Aorta (tissue), 5 donors: ENCODE measurements around the gene ERICH2. TPM values are rescaled to one million over a fixed set of nuclear protein-coding genes. Genes with fewer than 3 reads are reported as not detected.

Experiments used
- ATAC-seq: fragments of 200-7000 bp; cut with Tn5 transposase; one replicate; pipeline ENCODE4 v1.9.1; 2022; ENCODE audit warnings: moderate library complexity; ENCODE audit not compliant: low FRiP score
- DNase-seq, 2 donors: peaks; one replicate each; pipeline ENCODE4 v3.0.0-alpha.2; 2020
- H3K27ac ChIP-seq, 2 donors: one replicate each; pipeline ENCODE4 v1.5.1; 2013; ENCODE audit warnings: low read length in 2 of 2, mild to moderate bottlenecking in 2 of 2, moderate library complexity in 2 of 2, control low read depth in 1 of 2, inconsistent platforms in 1 of 2, low read depth in 1 of 2
- H3K27me3 ChIP-seq, 2 donors: one replicate each; pipeline ENCODE4 v1.6.1; 2013; ENCODE audit warnings: control low read depth in 1 of 2, low read length in 1 of 2, mild to moderate bottlenecking in 1 of 2, moderate library complexity in 1 of 2; ENCODE audit not compliant: insufficient read depth in 2 of 2, control insufficient read depth in 1 of 2
- H3K36me3 ChIP-seq, 2 donors: one replicate each; pipeline ENCODE4 v1.6.1; 2013; ENCODE audit warnings: control low read depth in 1 of 2, low read length in 1 of 2, mild to moderate bottlenecking in 1 of 2; ENCODE audit not compliant: insufficient read depth in 2 of 2, control insufficient read depth in 1 of 2
- H3K4me1 ChIP-seq, 2 donors: one replicate each; pipeline ENCODE4 v1.6.1; 2013; ENCODE audit warnings: low read length in 2 of 2, control low read depth in 1 of 2, mild to moderate bottlenecking in 1 of 2, moderate library complexity in 1 of 2; ENCODE audit not compliant: insufficient read depth in 2 of 2, control insufficient read depth in 1 of 2
- H3K4me3 ChIP-seq, 2 donors: one replicate each; pipeline ENCODE4 v1.5.1; 2013; ENCODE audit warnings: low read length in 2 of 2, control low read depth in 1 of 2, mild to moderate bottlenecking in 1 of 2
- H3K9me3 ChIP-seq: one replicate; pipeline ENCODE4 v1.6.1; 2013; ENCODE audit warnings: mild to moderate bottlenecking, low read length; ENCODE audit not compliant: control insufficient read depth
- WGBS, 2 donors: extraction: QIAGEN DNeasy Blood & Tissue Kit; methylation state at CpG; one replicate each; pipeline ENCODE4 v1.1.7; 2013; 5-methylcytosine and 5-hydroxymethylcytosine counted together
- intact Hi-C, 2 donors: fragments of 100-400 bp; cut with DNase I; formaldehyde crosslinking; loops; one replicate each; pipeline versions ENCODE4 v1.14.2 to v1.15.0; 2022
- polyA plus RNA-seq, 2 donors: library from polyadenylated mRNA; stranded (reverse); fragments of 200-250 nt; gene quantifications; one replicate each; pipeline ENCODE4 v1.2.3, GENCODE V29; 2013
- total RNA-seq, 2 donors: library from RNA; stranded (reverse); fragmentation: NEBNext Ultra II Directional; extraction: Animal tissue kit (Norgen Biotek cat#: 25700); gene quantifications; one replicate each; pipeline ENCODE4 v1.2.1, GENCODE V29; 2021
- donor health status: healthy with polysubstance abuse.
- donor health status: Bipolar disorder and iron deficiency.
- donor health status: DM: no; HTN: no; CAD: no.
- donor health status: DM: no; HTN: no; CAD: no.
- donor health status: DM: yes; HTN: yes; CAD: no.

Gene ERICH2
- total and polyA plus RNA-seq, 4 donors = 0.69 to 3.0 (median 1.3) TPM; not detected in 1

DNA sequence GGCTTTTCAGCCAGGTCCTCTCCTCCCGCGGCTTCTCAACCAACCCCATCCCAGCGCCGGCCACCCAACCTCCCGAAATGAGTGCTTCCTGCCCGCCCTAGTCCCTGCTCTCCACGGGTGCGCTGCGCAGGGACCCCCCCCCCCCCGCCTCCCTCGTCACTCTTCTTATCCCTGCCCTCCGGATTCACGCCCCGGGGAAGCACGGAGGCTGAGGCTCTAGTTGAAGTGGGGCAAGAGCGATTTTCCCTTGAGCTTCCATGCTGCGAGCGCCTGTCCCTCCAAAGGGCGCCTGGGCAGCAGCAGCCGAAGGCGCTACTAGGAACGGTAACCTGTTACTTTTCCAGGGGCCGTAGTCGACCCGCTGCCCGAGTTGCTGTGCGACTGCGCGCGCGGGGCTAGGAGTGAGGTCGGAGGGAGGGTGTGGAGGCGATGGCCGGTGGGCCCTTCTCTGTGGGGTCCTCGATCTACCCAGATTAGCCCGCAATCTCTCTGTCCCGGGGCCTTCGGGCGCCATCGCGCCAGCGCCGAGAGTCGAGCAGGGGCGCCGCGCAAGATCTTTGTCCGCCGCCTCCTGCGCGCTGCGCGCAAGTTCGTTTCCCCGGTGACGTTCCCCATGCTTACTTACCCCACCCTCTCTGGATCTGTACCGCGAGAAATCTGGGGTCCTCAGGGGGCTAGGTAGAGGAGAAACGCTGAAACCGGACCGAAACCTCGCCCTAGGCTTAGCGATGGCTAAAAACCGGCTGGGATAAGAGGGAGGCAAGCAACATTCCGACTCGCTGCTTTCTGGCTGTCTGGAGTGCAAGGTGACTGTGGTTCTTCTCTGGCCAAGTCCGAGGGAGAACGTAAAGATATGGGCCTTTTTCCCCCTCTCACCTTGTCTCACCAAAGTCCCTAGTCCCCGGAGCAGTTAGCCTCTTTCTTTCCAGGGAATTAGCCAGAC is 47.2 kb downstream of the ERICH2 start:
- Histone ChIP-seq H3K27ac (peak overlapping the region in 1 of 2 donors; percentile 89), H3K27me3 (no peaks in the 10 kb centered on the region), H3K9me3 (no peaks in the 10 kb centered on the region), H3K4me1 (no peaks in the 10 kb centered on the region), H3K36me3 (no peaks in the 10 kb centered on the region), H3K4me3 (peak overlapping the region; percentile 47 to 82)
- DNase-seq = no peak
- ATAC-seq = peak; percentile 29
- WGBS, 2 donors = 0 to 1% methylated on average over 57 to 69 of the region's 69 CpGs
- intact Hi-C loops = loop anchor here in 1 of 2 donors (2.0 to 10.0 kb wide), 4 partner anchors 47 to 450 kb away; partner anchors contain the start of genes ERICH2 and SP5

DNA sequence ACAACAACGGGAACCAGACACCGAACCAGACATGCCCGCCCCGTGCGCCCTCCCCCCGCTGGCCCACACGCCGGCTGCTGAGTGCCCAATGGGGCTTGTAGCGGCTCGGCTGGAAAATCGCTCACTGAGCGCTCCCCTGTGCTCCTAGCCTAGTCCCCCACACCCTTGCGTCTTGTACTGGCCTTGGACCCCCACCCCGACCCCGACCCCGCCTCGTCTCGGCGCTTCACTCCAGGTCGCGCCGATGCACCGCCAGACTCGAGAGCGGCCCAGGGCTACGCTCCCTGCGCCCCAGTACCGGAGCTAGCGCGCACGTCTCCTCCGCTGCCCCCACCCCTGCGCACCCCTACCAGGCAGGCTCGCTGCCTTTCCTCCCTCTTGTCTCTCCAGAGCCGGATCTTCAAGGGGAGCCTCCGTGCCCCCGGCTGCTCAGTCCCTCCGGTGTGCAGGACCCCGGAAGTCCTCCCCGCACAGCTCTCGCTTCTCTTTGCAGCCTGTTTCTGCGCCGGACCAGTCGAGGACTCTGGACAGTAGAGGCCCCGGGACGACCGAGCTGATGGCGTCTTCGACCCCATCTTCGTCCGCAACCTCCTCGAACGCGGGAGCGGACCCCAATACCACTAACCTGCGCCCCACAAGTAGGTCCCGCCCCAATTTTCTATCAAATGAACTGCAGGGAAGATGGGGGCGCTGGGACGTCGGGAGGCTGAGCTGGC is 48.0 kb downstream of the ERICH2 start:
- WGBS, 2 donors = 2% methylated on average over 56 to 60 of the region's 60 CpGs
- Histone ChIP-seq H3K27ac (no peak overlapping the region), H3K36me3 (no peaks in the 10 kb centered on the region), H3K9me3 (no peaks in the 10 kb centered on the region), H3K4me3 (peak overlapping the region; percentile 47 to 82), H3K27me3 (no peaks in the 10 kb centered on the region), H3K4me1 (no peaks in the 10 kb centered on the region)
- ATAC-seq = no peak
- peak in 1 of 2 donors; percentile 82 for DNase-seq
- intact Hi-C loops = loop anchor here in 1 of 2 donors (5.0 to 10.0 kb wide), 3 partner anchors 101 to 451 kb away; partner anchors contain the start of gene SP5

DNA sequence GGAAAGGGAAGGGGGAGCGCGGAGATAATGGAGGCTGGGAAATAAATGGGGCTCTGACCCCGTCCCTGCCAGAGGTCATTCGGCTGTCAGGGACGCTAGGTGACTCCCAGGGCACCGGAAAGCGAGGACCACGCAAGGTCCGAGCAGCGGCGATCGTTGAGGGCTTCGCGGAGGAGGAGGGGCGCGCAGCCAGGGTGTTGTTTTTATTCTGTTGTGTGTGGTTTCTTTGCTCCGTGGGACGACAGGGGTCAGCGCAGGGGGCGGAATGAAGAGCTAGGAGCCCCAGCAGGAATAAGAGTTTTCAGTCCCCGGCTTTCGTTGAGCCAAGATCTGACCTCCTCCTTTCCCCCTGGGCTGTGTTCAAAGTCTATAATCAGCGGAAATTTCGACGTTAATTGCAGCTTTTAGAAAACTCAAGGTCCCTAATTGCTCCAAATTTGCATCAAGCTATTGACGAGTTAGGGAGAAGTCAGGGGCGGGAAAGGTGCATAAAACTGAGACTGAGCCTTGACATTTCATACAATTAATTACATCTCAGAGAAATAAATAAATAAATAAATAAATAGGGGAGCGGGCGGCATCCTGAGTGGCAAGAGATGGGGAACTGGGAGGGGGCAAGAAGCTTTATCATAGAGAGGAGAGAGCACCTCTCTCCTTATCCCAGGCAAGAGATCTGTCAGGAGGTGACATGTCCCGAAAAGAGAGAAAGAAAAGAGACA is 48.7 kb downstream of the ERICH2 start:
- no peaks in the 10 kb centered on the region for H3K9me3 ChIP-seq
- H3K4me1 ChIP-seq = no peaks in the 10 kb centered on the region
- intact Hi-C loops = loop anchor here in 1 of 2 donors (5.0 to 10.0 kb wide), 3 partner anchors 102 to 452 kb away; partner anchors contain the start of gene SP5
- H3K36me3 ChIP-seq = no peaks in the 10 kb centered on the region
- ATAC-seq (no peak), DNase-seq (no peak)
- H3K27ac ChIP-seq = no peak overlapping the region
- WGBS, 2 donors = 13 to 36% methylated on average over 30 of the region's 30 CpGs
- H3K4me3 ChIP-seq = no peak overlapping the region
- no peaks in the 10 kb centered on the region for H3K27me3 ChIP-seq

DNA sequence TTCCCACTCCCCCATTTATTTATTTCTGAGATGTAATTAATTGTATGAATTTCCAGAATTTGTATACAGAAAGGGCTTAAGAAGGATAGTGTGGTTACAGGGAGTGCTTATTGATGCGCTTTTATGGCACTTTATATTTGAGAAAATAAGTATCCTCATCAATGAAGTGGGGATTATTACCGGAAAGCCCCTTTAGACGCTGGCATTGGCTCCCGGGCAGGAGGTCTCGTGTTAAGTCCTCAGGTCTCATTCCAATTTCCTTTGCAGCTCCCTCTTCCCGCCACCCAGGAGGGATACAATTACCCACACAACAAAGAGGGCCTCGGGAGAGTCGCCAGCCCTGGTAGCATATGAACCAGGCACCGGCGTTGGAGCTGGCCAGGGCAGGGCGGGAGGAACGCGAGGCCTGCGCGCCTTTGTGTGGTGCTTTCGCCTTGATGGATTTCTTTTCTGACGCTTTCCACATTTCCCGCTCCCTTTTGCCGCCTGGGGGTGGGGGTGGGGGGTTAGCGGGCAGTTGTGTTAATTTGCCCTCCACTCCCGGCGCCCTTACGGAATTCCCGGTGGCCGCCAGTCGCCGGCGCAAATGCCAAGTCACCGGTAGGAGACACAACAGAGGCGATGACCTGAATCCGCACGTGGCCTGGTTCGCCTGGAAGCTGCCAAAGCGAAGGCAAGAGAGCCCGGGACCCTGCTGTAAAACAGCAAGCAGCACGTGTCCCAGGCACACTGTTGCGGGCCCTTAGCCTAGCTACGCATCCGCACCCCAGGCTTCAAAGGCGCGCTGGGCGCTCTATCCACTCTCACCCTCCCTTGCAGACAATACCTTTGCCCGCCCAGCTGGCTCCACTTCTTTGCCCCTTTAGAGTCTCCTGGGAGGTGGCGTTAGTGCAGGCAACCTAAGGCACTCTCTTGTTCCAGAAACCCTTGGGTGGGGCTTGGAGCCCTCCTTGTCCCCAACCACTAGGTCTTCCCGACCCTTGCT is 49.8 kb downstream of the ERICH2 start:
- no peak for DNase-seq
- no peak overlapping the region for H3K27ac ChIP-seq
- H3K4me3 ChIP-seq = no peak overlapping the region
- no peaks in the 10 kb centered on the region for H3K36me3 ChIP-seq
- no peaks in the 10 kb centered on the region for H3K4me1 ChIP-seq
- 33 to 85% methylated on average over 45 of the region's 45 CpGs for WGBS, 2 donors
- no peaks in the 10 kb centered on the region for H3K9me3 ChIP-seq
- no peaks in the 10 kb centered on the region for H3K27me3 ChIP-seq
- intact Hi-C loops = loop anchor here in 1 of 2 donors (5.0 to 10.0 kb wide), 3 partner anchors 103 to 453 kb away; partner anchors contain the start of gene SP5
- ATAC-seq = no peak

DNA sequence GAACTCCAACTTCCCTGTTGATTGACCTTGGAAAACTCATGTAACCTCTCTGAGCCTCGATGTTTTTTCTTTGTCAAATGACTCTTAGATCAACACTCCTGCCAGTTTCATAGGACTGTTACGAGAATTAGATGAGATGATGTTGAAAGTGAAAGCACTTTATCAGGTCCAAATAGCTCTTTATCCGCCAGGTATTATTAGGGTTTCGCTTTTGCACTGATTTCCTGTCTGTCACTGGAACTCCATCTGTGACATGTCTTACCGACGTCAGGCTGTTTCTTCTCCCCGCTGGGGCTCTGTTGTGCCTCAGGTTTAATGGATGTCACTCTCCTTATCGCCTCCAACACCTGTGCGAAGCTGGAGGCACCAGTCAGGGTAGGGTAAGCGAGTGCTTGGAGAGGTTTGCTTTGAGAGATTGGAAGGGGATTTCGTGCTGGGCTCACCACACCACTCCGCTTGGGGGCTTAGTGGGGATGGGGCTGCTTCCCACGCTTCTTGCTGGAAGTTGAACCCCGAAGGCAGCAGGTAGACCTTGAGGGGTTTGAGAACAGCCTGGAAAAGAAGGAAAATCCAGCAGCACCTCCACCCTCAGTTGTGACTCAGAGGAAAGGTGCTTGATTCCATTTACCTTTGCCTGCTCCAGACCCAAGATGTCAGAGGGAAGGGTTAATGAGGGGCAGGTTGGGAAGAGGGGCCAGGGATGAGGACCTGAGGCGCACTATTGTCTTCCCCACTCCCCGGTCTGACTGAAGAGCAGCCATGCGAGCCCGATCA is 50.8 kb downstream of the ERICH2 start:
- intact Hi-C loops = no loop called here
- Histone ChIP-seq H3K4me1 (no peaks in the 10 kb centered on the region), H3K4me3 (no peak overlapping the region), H3K9me3 (no peaks in the 10 kb centered on the region), H3K27ac (no peak overlapping the region), H3K27me3 (no peaks in the 10 kb centered on the region), H3K36me3 (no peaks in the 10 kb centered on the region)
- WGBS, 2 donors = 38 to 68% methylated on average over 18 of the region's 18 CpGs
- DNase-seq (no peak), ATAC-seq (no peak)

DNA sequence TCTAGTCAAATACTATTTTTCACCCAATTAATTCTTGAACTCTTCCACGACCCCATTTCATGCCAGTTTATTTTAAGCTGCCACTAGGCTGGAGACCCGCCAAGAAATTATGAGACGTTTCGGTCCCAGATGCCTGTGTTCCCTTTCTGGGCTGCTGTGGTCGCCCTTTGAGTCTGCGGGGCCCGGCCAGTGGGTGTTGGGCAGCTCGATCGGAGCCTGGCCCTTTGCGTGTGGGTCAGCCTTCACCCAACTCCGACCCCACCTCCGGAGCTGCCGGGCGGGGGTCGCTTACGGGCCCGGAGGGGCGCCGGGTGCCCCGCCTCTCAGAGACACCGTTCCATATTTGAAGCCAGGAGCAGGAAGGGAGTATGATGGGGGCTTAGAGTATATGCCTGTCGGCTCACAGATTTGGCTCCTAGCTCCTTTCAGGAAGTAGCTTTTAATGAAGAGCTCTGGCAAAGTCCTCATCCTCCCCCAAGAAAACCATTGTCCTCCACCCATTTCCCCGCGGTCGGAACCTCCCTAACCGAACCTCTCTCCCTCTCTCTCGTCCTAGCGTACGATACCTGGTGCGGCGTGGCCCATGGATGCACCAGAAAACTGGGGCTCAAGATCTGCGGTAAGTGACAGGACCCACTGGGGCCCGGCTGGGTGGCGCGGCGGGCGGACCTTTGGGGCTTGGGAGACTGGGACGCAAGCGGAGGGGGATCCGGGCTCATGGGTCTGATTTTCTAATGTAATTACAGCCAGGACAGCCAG is 51.5 kb downstream of the ERICH2 start:
- no peaks in the 10 kb centered on the region for H3K27me3 ChIP-seq
- no peak overlapping the region for H3K27ac ChIP-seq
- H3K36me3 ChIP-seq = no peaks in the 10 kb centered on the region
- intact Hi-C loops = loop anchor here in 1 of 2 donors (2.0 kb wide), 1 partner anchor 51 kb away; no protein-coding TSS in a partner anchor
- DNase-seq (no peak), ATAC-seq (no peak)
- H3K9me3 ChIP-seq = no peaks in the 10 kb centered on the region
- no peak overlapping the region for H3K4me3 ChIP-seq
- 10 to 46% methylated on average over 40 of the region's 40 CpGs for WGBS, 2 donors
- no peaks in the 10 kb centered on the region for H3K4me1 ChIP-seq
